Neuronal stem cell (in vitro differentiated cells): ENCODE data around the gene ATP11A.

Experiments used
- DNase-seq: peaks from one replicate; pipeline ENCODE4 v3.0.0-alpha.2; 2013; ENCODE audit warnings: low spot score
- H2AFZ ChIP-seq: one replicate; pipeline ENCODE4 v1.6.1; 2013; ENCODE audit warnings: mild to moderate bottlenecking, low read length, inconsistent platforms
- H2AK5ac ChIP-seq: 2 replicates; pipeline ENCODE4 v1.6.1; 2013; ENCODE audit warnings: low read depth, mild to moderate bottlenecking, inconsistent platforms, low read length, moderate library complexity, mixed read lengths
- H2BK120ac ChIP-seq: 2 replicates; pipeline ENCODE4 v1.6.1; 2013; ENCODE audit warnings: low read depth, mild to moderate bottlenecking, inconsistent platforms, low read length, moderate library complexity, mixed read lengths
- H2BK12ac ChIP-seq: one replicate; pipeline ENCODE4 v1.6.1; 2013; ENCODE audit warnings: low read length, inconsistent platforms
- H2BK15ac ChIP-seq: 2 replicates; pipeline ENCODE4 v1.6.1; 2013; ENCODE audit warnings: mild to moderate bottlenecking, low read length, inconsistent platforms, mixed read lengths
- H2BK5ac ChIP-seq: one replicate; pipeline ENCODE4 v1.6.1; 2013; ENCODE audit warnings: inconsistent platforms, mild to moderate bottlenecking, low read length, moderate library complexity
- H3K14ac ChIP-seq: one replicate; pipeline ENCODE4 v1.6.1; 2013; ENCODE audit warnings: low read length, inconsistent platforms
- H3K18ac ChIP-seq: 2 replicates; pipeline ENCODE4 v1.6.1; 2013; ENCODE audit warnings: low read length, inconsistent platforms
- H3K23ac ChIP-seq: 2 replicates; pipeline ENCODE4 v1.6.1; 2013; ENCODE audit warnings: low read depth, mild to moderate bottlenecking, mixed read lengths, low read length, inconsistent platforms; ENCODE audit not compliant: poor library complexity
- H3K27ac ChIP-seq: replicated peaks from 3 replicates; pipeline ENCODE4 v1.5.1; 2013; ENCODE audit warnings: low read length, inconsistent platforms
- H3K27me3 ChIP-seq, 3 experiments: 2 replicates each; pipeline ENCODE4 v1.6.1; 2013; ENCODE audit warnings: low read length in 3 of 3, mild to moderate bottlenecking in 2 of 3, inconsistent platforms in 1 of 3, low read depth in 1 of 3, mixed read lengths in 1 of 3, moderate library complexity in 1 of 3; ENCODE audit not compliant: control insufficient read depth in 3 of 3, insufficient read depth in 3 of 3
- H3K36me3 ChIP-seq, 2 donors: replicated peaks in 1 of 2; 2 replicates each; pipeline ENCODE4 v1.6.1; 2013; ENCODE audit warnings: low read length in 2 of 2; ENCODE audit not compliant: control insufficient read depth in 2 of 2, insufficient read depth in 2 of 2
- H3K4ac ChIP-seq: 2 replicates; pipeline ENCODE4 v1.6.1; 2013; ENCODE audit warnings: inconsistent platforms, mild to moderate bottlenecking, low read length, moderate library complexity
- H3K4me1 ChIP-seq, 2 donors: 1 replicate in 1 of 2; 2 replicates in 1 of 2; pipeline ENCODE4 v1.6.1; 2013; ENCODE audit warnings: low read length in 2 of 2, low read depth in 1 of 2; ENCODE audit not compliant: control insufficient read depth in 2 of 2, insufficient read depth in 1 of 2
- H3K4me2 ChIP-seq: one replicate; pipeline ENCODE4 v1.6.1; 2013; ENCODE audit warnings: mild to moderate bottlenecking, low read length, inconsistent platforms; ENCODE audit not compliant: insufficient read depth, poor library complexity, severe bottlenecking
- H3K4me3 ChIP-seq, 2 donors: 2 replicates each; pipeline ENCODE4 v1.5.1; 2013; ENCODE audit warnings: low read length in 2 of 2, mild to moderate bottlenecking in 2 of 2, inconsistent platforms in 1 of 2, moderate library complexity in 1 of 2
- H3K79me1 ChIP-seq: one replicate; pipeline ENCODE4 v1.6.1; 2013; ENCODE audit warnings: low read depth, mild to moderate bottlenecking, inconsistent platforms, low read length, moderate library complexity
- H3K9ac ChIP-seq: one replicate; pipeline ENCODE4 v1.6.1; 2013; ENCODE audit warnings: mild to moderate bottlenecking, low read depth, low read length, inconsistent platforms; ENCODE audit not compliant: poor library complexity
- H3K9me3 ChIP-seq, 2 donors: replicated peaks in 1 of 2; 2 replicates each; pipeline versions ENCODE3 to v1.6.1; 2013; ENCODE audit warnings: low read length in 2 of 2, mild to moderate bottlenecking in 2 of 2, inconsistent platforms in 1 of 2, low read depth in 1 of 2, mixed read lengths in 1 of 2, moderate library complexity in 1 of 2; ENCODE audit not compliant: control insufficient read depth in 2 of 2, insufficient read depth in 1 of 2
- H4K8ac ChIP-seq: one replicate; pipeline ENCODE4 v1.6.1; 2013; ENCODE audit warnings: low read depth, mild to moderate bottlenecking, inconsistent platforms, low read length, moderate library complexity
- H4K91ac ChIP-seq: one replicate; pipeline ENCODE4 v1.6.1; 2013; ENCODE audit warnings: low read length, low read depth, mild to moderate bottlenecking, inconsistent platforms; ENCODE audit not compliant: poor library complexity
- WGBS, 2 donors: extraction: QIAGEN DNeasy Blood & Tissue Kit; methylation state at CpG; one replicate each; pipeline ENCODE4 v1.1.7; 2013; ENCODE audit warnings: missing lambda C conversion rate in 2 of 2, mixed read lengths in 1 of 2; ENCODE audit not compliant: insufficient read length in 2 of 2, insufficient replicate concordance in 1 of 2; ENCODE audit errors: extremely low coverage in 2 of 2; 5-methylcytosine and 5-hydroxymethylcytosine counted together

The ATP11A gene

GRCh38 chr13:112740502-112741131, 50.8 kb downstream of the ATP11A start:
- no peak overlapping the region for H2BK12ac ChIP-seq
- no peak for DNase-seq
- no peaks in the 10 kb centered on the region for H3K27me3 ChIP-seq
- H4K8ac ChIP-seq, result no peak overlapping the region
- H3K4me3 ChIP-seq, result no peak overlapping the region
- H3K9me3 ChIP-seq, result no peaks in the 10 kb centered on the region
- H2AK5ac ChIP-seq, result no peak overlapping the region
- no peaks in the 10 kb centered on the region for H3K36me3 ChIP-seq
- no peak overlapping the region for H4K91ac ChIP-seq
- no peak overlapping the region for H3K27ac ChIP-seq
- no peak overlapping the region for H3K4me2 ChIP-seq
- no CpG with 5 or more reads among the region's 19 CpGs for WGBS, 2 donors
- H3K18ac ChIP-seq, result no peak overlapping the region
- no peak overlapping the region for H2BK120ac ChIP-seq
- peaks cover 0 to 20% of the 10 kb centered on the region in 2 donors for H3K4me1 ChIP-seq
- H3K14ac ChIP-seq, result no peak overlapping the region
- no peak overlapping the region for H2BK15ac ChIP-seq
- H3K4ac ChIP-seq, result no peak overlapping the region
- peaks cover 11% of the 10 kb centered on the region for H3K79me1 ChIP-seq
- no peak overlapping the region for H3K9ac ChIP-seq
- no peak overlapping the region for H3K23ac ChIP-seq
- H2BK5ac ChIP-seq, result no peak overlapping the region
- no peak overlapping the region for H2AFZ ChIP-seq

GRCh38 chr13:112741185-112741755, 51.4 kb downstream of the ATP11A start:
- peak overlapping the region; percentile 18 for H2BK15ac ChIP-seq
- no peak overlapping the region for H3K9ac ChIP-seq
- H3K4me1 ChIP-seq, result peaks cover 0 to 16% of the 10 kb centered on the region in 2 donors
- no peak overlapping the region for H3K4ac ChIP-seq
- H3K4me2 ChIP-seq, result no peak overlapping the region
- no peaks in the 10 kb centered on the region for H3K27me3 ChIP-seq
- H3K23ac ChIP-seq, result no peak overlapping the region
- no peaks in the 10 kb centered on the region for H3K36me3 ChIP-seq
- WGBS, 2 donors, result no CpG with 5 or more reads among the region's 15 CpGs
- no peak for DNase-seq
- peak overlapping the region; percentile 33 for H2AK5ac ChIP-seq
- no peak overlapping the region for H4K8ac ChIP-seq
- no peak overlapping the region for H3K27ac ChIP-seq
- peak overlapping the region; percentile 42 for H3K14ac ChIP-seq
- no peak overlapping the region for H2BK120ac ChIP-seq
- H2BK12ac ChIP-seq, result no peak overlapping the region
- H3K18ac ChIP-seq, result peak overlapping the region; percentile 71
- H3K9me3 ChIP-seq, result no peaks in the 10 kb centered on the region
- peaks cover 10% of the 10 kb centered on the region for H3K79me1 ChIP-seq
- no peak overlapping the region for H4K91ac ChIP-seq
- H2BK5ac ChIP-seq, result no peak overlapping the region
- H3K4me3 ChIP-seq, result no peak overlapping the region
- H2AFZ ChIP-seq, result no peak overlapping the region

- Histone ChIP-seq H3K36me3 (no peaks in the 10 kb centered on the region), H3K4me1 (peaks cover 0 to 16% of the 10 kb centered on the region in 2 donors), H2BK15ac (peak overlapping the region; percentile 18), H3K14ac (no peak overlapping the region), H3K9ac (no peak overlapping the region), H3K4me3 (no peak overlapping the region), H2AFZ (no peak overlapping the region), H2BK5ac (no peak overlapping the region), H3K4ac (no peak overlapping the region), H3K4me2 (no peak overlapping the region), H3K18ac (peak overlapping the region; percentile 78), H2BK120ac (no peak overlapping the region), H2AK5ac (peak overlapping the region; percentile 16), H3K23ac (no peak overlapping the region), H4K8ac (no peak overlapping the region), H2BK12ac (no peak overlapping the region), H3K79me1 (peaks cover 10% of the 10 kb centered on the region), H3K27me3 (no peaks in the 10 kb centered on the region), H4K91ac (no peak overlapping the region), H3K27ac (no peak overlapping the region), H3K9me3 (no peaks in the 10 kb centered on the region)
- DNase-seq, result no peak
- no CpG with 5 or more reads among the region's 18 CpGs for WGBS, 2 donors
These were observed 52.2 kb downstream of the ATP11A start for GRCh38 chr13:112741835-112742570.

GRCh38 chr13:112742583-112742982, 52.7 kb downstream of the ATP11A start:
- no peak for DNase-seq
- Histone ChIP-seq H2BK120ac (no peak overlapping the region), H3K4me1 (peaks cover 0 to 15% of the 10 kb centered on the region in 2 donors), H2BK5ac (no peak overlapping the region), H3K36me3 (no peaks in the 10 kb centered on the region), H3K14ac (no peak overlapping the region), H3K9me3 (no peaks in the 10 kb centered on the region), H2BK12ac (no peak overlapping the region), H3K23ac (no peak overlapping the region), H3K4me3 (no peak overlapping the region), H3K4me2 (no peak overlapping the region), H3K18ac (no peak overlapping the region), H2AFZ (no peak overlapping the region), H3K27ac (no peak overlapping the region), H4K91ac (no peak overlapping the region), H3K4ac (no peak overlapping the region), H3K9ac (no peak overlapping the region), H4K8ac (no peak overlapping the region), H2AK5ac (no peak overlapping the region), H3K79me1 (peaks cover 10% of the 10 kb centered on the region), H2BK15ac (no peak overlapping the region), H3K27me3 (no peaks in the 10 kb centered on the region)
- WGBS, 2 donors, result no CpG with 5 or more reads among the region's 14 CpGs
